GM12872 (cell line): ENCODE measurements around the gene ANKUB1.

Experiments used
- TF ChIP-seq, protein P1 (sequence below): IDR thresholded peaks from 3 replicates; pipeline ENCODE4 v1.5.1; 2011; ENCODE audit warnings: low read depth, mild to moderate bottlenecking, low read length, moderate library complexity; ENCODE audit not compliant: insufficient read depth

ANKUB1 gene

DNA sequence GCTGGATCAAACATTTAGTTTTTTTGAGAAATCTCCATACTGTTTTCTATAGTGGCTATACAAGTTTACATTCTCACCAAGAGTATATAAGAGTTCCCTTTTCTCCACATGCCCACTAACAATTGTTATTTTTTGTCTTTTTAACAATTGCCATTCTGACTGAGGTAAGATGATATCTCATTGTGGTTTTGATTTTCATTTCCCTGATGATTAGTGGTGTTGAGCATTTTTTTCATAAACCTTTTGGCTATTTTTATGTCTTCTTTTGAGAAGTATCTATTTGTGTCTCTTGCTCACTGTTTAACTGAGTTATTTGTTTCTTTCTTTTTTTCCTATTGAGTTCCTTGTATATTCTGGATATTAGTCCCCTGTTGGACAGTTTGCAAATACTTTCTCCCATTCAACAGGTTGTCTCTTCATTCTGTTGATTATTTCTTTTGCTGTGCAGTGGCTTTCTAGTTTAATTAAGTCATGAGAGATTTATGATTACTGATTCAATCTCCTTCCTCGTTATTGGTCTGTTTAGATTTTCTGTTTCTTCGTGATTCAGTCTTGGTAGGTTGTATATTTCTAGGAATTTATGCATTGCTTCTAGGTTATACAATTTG is 13.9 kb upstream of the ANKUB1 start:
- TF ChIP-seq, protein P1, sequence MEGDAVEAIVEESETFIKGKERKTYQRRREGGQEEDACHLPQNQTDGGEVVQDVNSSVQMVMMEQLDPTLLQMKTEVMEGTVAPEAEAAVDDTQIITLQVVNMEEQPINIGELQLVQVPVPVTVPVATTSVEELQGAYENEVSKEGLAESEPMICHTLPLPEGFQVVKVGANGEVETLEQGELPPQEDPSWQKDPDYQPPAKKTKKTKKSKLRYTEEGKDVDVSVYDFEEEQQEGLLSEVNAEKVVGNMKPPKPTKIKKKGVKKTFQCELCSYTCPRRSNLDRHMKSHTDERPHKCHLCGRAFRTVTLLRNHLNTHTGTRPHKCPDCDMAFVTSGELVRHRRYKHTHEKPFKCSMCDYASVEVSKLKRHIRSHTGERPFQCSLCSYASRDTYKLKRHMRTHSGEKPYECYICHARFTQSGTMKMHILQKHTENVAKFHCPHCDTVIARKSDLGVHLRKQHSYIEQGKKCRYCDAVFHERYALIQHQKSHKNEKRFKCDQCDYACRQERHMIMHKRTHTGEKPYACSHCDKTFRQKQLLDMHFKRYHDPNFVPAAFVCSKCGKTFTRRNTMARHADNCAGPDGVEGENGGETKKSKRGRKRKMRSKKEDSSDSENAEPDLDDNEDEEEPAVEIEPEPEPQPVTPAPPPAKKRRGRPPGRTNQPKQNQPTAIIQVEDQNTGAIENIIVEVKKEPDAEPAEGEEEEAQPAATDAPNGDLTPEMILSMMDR = no peak

GRCh38 chr3:149801639-149802038 is 9.3 kb upstream of the ANKUB1 start:
- TF ChIP-seq, protein P1 = no peak

DNA sequence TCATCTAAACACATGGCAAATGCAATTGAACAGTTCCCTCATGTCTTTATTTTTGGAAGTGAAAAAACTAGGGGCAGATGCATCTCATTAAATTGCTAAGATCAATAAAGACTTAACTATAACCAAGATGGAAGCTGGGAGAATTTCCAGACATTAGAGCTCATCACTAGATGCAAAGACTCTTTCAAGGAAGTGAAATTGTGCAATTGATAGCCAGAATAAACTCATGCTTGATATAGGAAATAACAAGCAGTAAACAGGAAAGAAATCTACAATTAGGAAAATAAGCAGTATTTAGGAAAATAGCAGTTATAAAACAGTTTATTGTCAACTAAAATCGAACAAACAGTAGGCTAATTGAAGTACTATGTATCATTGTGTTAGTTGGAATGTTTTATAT is 8.8 kb upstream of the ANKUB1 start:
- TF ChIP-seq, protein P1 = no peak

- TF ChIP-seq, protein P1 = no peak
These were observed 8.3 kb upstream of the ANKUB1 start for GRCh38 chr3:149800693-149801092.

DNA sequence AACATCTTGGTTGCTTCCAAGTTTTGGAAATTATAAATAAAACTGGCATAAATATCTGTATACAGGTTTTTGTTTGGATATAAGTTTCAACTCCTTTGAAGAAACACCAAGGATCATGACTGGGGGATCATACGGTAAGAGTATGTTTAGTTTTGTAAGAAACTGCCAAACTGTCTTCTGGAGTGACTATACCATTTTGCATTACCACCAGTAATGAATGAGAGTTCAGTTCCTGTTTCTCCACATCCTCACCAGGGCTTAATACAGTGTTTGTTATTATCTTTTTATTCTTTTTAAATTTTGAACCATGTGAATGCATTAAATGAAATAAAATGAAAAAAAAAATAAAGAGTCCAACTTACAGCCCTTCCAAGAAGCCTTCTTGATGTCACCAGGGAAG is 3.7 kb upstream of the ANKUB1 start:
- TF ChIP-seq, protein P1 = no peak

DNA sequence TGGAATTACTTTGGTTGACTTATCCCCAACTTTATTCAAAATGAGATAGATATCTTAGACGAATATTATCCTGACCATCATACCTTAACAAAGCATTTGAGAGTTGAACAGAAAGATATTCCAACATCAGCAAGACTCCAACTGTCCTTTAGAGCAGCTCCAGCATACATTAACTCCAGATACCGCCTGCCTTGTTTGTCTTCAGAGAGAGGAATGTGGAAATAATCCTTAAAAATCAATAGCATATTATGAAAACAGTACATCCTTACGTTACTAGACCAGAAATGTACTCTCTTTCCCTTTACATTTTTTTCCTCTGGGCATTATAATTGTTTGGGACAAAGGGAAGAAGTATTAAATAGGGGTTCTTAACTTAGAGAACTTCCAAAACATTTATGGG is 1.7 kb downstream of the ANKUB1 start:
- TF ChIP-seq, protein P1 = no peak

GRCh38 chr3:149790268-149790667 is 2.1 kb downstream of the ANKUB1 start:
- TF ChIP-seq, protein P1 = no peak
